ENCODE results near the gene ACOX3.
"Not testable (repeated sequence)": the region's sequence is repeated elsewhere in the genome, so short reads cannot be mapped to it uniquely, and the experiment has no call there.

The ACOX3 gene

DNA sequence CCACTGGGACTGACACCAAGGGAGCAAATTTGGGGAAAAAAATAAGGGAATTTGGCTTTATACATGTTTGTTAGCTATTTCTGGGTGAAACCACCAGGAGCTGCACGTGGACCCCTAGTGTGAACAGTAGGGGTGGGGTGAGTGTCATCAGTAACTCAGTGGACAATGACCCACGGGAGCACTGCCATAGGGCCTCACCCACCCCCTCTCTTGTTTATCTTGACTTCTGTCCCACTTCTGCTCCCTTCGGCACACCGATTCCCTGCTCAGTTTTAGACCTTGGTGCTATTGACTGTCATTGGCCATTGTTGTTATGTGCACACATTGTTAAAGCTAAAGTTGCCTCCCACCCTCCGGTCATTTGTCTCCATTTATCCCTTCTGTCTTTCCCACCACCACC is 9.0 kb downstream of the ACOX3 start:
- no peak for DNase-seq

- peak; percentile 77 to 85 (median 80) for DNase-seq
These were observed 12.0 kb downstream of the ACOX3 start for GRCh38 chr4:8428288-8429097.

GRCh38 chr4:8427761-8428287 is 12.7 kb downstream of the ACOX3 start:
- DNase-seq = no peak

GRCh38 chr4:8427262-8427661 is 13.3 kb downstream of the ACOX3 start:
- DNase-seq = no peak

GRCh38 chr4:8422786-8423185 is 17.7 kb downstream of the ACOX3 start:
- DNase-seq = no peak

DNA sequence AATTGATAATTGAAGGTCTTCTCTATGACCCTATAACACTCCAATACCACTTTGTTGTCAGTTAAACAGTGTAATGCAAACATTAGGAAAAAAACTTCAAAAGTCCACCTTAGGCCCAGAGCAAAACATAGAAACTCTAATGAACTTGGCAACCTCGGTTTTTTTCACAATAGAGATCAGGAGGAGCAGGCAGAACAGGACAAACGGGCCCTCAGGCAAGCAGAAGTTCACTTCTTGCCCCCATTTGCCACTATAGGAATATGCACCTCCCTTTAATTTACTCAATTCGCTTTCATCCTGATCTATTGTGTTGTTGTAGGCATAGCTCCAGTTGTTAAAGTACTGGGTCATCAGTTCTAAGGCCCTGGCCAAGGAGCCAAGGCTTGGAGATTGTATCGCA is 18.2 kb downstream of the ACOX3 start:
- no peak for DNase-seq

DNA sequence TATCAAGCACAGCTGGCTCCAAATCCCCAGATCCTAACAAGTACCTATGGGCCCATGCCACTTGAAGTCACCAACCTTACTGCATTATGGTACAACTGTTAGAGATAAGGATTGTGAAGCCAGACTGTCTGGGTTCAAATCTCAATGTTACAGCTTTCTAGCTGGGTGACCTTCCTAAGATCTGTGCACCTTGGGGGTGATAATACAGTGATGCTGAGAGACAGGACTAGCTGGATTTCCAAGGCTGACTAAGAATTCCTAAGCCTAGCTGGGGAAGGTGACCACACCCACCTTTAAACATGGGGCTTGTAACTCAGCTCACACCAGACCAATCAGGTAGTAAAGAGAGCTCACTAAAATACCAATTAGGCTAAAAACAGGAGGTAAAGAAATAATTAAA is 20.4 kb downstream of the ACOX3 start:
- DNase-seq = not testable (repeated sequence)

GRCh38 chr4:8419222-8420041 is 21.1 kb downstream of the ACOX3 start:
- peak in 1 of 4 experiments; percentile 11 for DNase-seq

DNA sequence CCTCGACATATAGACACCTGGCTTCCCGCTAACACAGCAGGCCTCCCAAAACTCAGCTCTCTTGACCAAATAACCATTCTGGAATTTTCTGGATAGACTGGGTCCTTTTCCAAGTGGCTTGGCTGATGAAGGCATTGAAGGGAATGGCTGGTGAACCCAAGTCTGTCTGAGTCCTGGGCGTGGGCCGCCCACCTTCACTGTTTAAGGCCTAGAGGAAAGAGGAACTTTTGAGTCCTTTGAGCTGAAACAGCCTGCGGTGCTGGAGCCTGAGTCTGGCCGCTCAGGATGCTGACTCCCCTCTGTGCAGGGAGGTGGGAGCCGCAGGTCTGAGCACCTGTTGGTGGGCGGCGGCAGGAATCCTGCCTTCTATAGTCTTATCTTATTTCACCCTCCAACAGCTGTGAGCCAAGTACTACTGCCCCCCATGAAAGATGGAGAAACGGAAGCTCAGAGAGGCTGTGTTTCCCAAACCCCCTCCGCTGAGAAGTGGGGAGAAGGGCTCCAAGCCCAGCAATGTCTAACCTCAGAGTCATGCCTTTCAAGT is 23.4 kb downstream of the ACOX3 start:
- no peak for DNase-seq

GRCh38 chr4:8414377-8414776 is 26.1 kb downstream of the ACOX3 start:
- DNase-seq = no peak

GRCh38 chr4:8412288-8412687 is 28.2 kb downstream of the ACOX3 start:
- DNase-seq = no peak

DNA sequence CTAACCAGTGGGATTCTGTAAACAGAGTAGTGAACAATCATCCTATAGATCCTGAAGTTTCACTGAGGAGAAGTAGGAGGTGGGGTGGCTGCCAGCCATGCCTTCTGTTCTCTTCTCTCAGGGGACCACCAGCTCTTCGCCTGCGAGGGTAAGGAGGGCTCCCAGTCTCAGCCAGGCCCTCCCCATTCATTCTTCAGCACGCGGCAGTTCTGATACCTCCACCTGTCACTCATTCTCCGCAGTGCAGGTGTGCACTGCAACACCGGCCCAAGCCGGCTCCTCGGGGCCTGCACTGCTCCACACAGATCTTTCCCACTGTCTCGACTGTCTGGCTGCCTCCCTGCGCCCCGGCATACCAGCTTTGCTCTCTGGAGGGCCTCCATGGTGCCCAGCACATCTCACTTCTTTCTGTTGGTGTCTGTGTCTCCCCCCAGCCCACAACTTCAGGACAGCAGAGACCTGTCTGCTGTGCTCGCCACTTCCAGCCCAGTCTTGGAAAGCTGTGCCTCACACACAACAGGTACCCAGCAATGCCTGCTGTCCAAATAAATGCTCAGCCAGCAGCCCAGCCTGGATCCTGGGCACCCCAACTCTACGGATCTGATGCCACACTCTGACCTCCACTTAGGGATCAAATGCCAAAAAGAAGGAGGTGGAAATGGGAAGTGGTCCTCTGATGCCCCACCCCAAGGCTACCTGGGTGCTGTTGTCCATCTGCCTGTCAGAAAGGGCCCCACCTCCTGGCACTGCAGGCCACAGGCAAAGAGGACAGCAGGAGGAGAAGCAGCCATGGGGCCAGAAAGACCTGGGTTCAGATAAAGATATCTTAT is 29.0 kb downstream of the ACOX3 start:
- DNase-seq = no peak

DNA sequence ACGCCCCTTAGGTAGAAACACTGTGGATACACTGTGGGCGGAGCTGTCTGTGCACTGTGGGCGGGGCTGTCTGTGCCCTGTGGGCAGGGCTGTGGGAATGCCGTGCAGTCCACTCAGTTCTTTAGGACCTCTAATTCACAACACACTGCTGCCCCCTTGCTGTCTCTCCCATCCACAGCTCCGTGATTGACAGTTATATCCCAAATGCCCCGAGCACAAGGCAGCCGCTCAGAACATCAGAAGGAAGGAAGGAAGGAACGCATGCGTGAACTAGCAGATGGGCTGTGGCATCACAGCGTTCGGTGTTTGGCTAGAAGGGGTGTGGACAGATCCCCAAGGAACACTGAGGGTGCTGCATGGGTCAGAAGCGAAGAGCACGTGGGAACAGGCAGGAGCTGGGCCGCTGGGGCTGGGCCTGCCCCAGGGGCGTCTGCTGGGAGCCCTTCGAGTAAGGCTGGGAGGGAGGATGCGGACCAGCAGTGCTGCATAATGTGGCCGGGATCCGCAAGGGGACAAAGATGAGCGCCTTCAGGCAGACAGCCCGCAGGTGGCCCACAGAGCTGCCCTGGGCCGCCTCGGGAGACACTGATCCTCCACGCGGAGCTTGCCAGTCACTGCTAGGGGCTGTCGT is 29.8 kb downstream of the ACOX3 start:
- DNase-seq = no peak

DNA sequence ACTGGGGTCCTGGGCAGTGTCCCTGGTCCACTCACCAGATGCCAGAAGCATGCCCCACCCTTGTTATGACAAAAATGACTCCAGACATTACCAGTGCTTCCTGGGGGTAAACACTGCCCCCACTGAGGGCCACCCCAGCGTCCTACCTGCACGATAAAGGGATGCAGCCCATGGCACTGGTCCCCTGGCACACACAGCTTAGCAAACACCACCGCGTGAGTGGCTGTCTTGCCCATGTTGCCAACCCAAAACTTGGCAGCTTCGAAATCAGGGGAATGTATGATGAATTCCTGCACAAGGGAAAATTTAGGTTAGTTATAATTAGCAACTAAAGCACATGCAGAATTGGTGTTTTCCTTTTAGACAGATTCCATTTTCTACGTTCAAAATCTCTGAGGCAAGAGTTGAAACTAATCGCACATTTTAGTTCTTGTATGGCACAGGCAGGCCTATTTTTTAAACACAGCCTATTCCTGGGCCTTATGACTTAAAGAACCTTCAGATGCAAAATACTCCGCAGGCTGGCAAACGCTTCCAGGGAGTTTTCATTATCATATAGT is 30.4 kb downstream of the ACOX3 start:
- DNase-seq = no peak

GRCh38 chr4:8409264-8410065 is 31.1 kb downstream of the ACOX3 start:
- peak in 1 of 4 experiments; percentile 7 for DNase-seq

DNA sequence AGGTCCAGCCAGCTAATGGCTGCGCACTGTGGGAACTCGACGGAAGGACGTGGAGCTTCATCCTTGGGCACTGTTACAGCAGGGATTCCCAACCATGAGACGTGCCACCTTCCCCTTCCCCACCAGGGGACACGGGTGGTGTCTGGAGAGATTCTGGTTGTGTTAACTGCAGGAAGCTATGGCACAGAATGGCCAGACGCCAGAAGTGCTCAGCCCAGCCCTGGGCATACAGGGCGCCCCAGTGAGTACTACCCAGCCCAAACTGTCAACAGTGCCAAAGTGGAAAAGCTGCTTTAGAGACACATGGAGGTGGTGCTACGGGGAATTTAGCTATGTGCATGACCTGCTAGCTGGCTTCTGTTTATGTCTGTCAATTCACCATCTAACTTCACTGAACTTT is 32.8 kb downstream of the ACOX3 start:
- no peak for DNase-seq

GRCh38 chr4:8407316-8407715 is 33.2 kb downstream of the ACOX3 start:
- DNase-seq = no peak

DNA sequence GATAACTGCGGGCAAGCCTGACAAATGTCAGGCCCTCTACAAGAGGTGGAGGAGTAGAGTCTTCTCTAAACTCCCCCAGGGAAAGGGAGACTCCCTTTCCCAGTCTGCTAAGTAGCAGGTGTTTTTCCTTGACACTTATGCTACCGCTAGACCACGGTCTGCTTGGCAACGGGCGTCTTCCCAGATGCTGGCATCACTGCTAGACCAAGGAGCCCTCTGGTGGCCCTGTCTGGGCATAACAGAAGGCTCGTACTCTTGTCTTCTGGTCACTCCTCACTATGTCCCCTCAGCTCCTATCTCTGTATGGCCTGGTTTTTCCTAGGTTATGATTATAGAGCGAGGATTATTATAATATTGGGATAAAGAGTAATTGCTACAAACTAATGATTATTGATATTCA is 33.6 kb downstream of the ACOX3 start:
- DNase-seq = not testable (repeated sequence)

- DNase-seq = no peak
These were observed 35.0 kb downstream of the ACOX3 start for GRCh38 chr4:8405516-8405875.

DNA sequence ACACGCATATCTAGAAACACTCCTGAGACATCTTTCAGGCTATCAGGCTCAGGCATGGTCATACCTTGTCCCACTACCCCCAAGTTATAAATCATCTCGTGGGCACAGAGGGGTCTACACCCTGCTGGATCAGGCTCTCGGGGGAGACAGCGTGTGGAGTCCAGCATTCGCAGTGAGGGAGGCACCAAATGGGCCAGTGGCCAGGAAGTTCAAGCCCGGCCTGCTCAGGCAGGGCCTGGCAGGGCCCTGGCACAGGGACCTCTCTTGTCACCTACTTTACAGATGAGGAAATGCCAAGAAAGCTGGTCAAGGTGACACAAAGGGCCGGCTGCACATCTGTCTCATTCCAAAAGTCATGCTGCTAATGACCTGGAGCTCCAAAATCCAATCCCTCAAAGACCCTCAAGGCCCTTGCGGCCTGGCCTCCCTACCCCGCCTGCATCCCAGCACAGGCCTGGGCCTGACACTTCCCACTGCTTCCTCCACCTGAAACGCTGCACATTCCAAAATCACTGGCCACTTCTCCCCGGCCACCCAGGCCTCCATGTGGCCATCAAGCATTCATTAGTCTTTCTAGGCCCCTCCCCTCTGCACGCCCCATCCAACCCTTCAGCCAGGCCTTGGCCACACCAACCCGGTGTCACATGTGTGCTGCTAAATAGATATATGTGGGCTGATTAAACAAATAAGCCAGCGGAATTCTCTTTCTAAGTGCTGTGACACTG is 35.6 kb downstream of the ACOX3 start:
- DNase-seq = no peak
